ENCODE results near the gene GNG3. TPM values are rescaled to one million over a fixed set of nuclear protein-coding genes. Genes with fewer than 3 reads are reported as not detected.

GNG3 gene
- total and polyA plus RNA-seq, 2 of the 8 experiments (the other 6 are each of a cell fraction or from before 2014, with no cell fraction given): 4.9 to 12.1 TPM

DNA sequence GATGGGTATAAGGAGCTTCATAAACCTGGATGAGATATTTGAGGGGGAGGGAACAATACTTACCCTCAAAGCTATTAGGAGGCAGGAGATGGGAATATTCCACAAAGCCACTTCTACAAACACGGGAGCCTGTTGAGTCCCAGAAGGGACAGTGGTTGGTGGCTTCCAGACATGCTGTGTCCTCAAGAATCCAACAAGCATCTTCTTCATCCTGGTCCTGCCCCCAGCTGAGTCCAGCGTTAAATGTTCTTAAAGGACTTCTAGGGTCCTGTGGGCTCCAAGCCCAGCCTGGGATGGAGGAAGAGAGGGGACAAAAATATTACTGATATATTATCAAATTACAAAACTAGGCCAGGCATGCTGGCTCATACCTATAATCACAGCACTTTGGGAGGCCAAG is 40.0 kb upstream of the GNG3 start:
- Histone ChIP-seq H3K4me3 (ENCODE audit: extremely low read depth in 1 of 4, insufficient read depth in 2 of 4, low read depth in 3 of 4, low read length in 4 of 4) (peak overlapping the region in 1 of 4 experiments; percentile 94; a peak in 2 of 8 replicates), H3K18ac (ENCODE audit: extremely low read depth, low read length) (no peak overlapping the region; the same call in 1 of the 2 replicates), H4K8ac (ENCODE audit: extremely low read depth, insufficient read depth, low read length) (no peak overlapping the region), H3K14ac (ENCODE audit: insufficient read length) (no peak overlapping the region), H3K4me1 (replicated peaks in 1 of 4; ENCODE audit: control insufficient read depth in 3 of 4, insufficient read depth in 4 of 4, low read length in 3 of 4) (peaks cover 4 to 11% (median 8%) of the 10 kb centered on the region in 4 experiments), H4K91ac (replicated peaks; ENCODE audit: insufficient read length, low read length) (no peak overlapping the region), H2BK15ac (ENCODE audit: low read length) (no peak overlapping the region), H2AFZ (ENCODE audit: low read length) (no peak overlapping the region), H3K27ac (ENCODE audit: low read depth, low read length) (no peak overlapping the region), H2BK5ac (ENCODE audit: low read depth, low read length) (0 out of 2 replicates have a peak overlapping the region, but pooled peaks have one; percentile 1), H4K5ac (ENCODE audit: insufficient read length, low read depth, low read length) (no peak overlapping the region), H2AK5ac (ENCODE audit: low read depth, low read length) (no peak overlapping the region), H3K79me2 (ENCODE audit: control insufficient read depth in 1 of 2, insufficient read depth in 2 of 2, low read length in 2 of 2) (peaks cover 7 to 33% of the 10 kb centered on the region in 2 experiments; a peak in 3 of 4 replicates), H3K23me2 (ENCODE audit: low read depth, low read length) (peaks cover 23% of the 10 kb centered on the region), H3K23ac (ENCODE audit: insufficient read length) (no peak overlapping the region), H2BK12ac (ENCODE audit: low read depth, low read length) (no peak overlapping the region), H3K36me3 (ENCODE audit: control insufficient read depth in 2 of 4, insufficient read depth in 4 of 4, low read length in 3 of 4) (peaks cover 7 to 26% (median 15%) of the 10 kb centered on the region in 4 experiments), H3K56ac (replicated peaks; ENCODE audit: insufficient read length, low read depth, low read length) (no peak overlapping the region), H2BK20ac (ENCODE audit: low read length) (no peak overlapping the region), H3K79me1 (ENCODE audit: low read depth, low read length) (peaks cover 5% of the 10 kb centered on the region), H3K9me3 (ENCODE audit: insufficient read depth in 2 of 2, low read depth in 1 of 2, low read length in 1 of 2) (no peaks in the 10 kb centered on the region), H4K20me1 (replicated peaks in 1 of 2; ENCODE audit: control insufficient read depth in 1 of 2, insufficient read depth in 2 of 2, low read length in 2 of 2) (peaks cover 3 to 6% of the 10 kb centered on the region in 2 experiments), H3K4ac (replicated peaks; ENCODE audit: insufficient read length, low read depth, low read length) (no peak overlapping the region), H2BK120ac (replicated peaks; ENCODE audit: low read depth, low read length) (no peak overlapping the region), H3K9ac (replicated peaks in 1 of 4; ENCODE audit: extremely low read depth in 1 of 4, low read depth in 3 of 4, low read length in 3 of 4) (no peak overlapping the region), H3K4me2 (ENCODE audit: insufficient read depth in 1 of 2, low read depth in 2 of 2, low read length in 2 of 2) (peak overlapping the region in 1 of 2 experiments; percentile 77; a peak in 2 of 4 replicates), H3K27me3 (replicated peaks in 1 of 4; ENCODE audit: control insufficient read depth in 3 of 4, extremely low read depth in 1 of 4, insufficient read depth in 3 of 4, low read length in 3 of 4) (no peaks in the 10 kb centered on the region)
- DNase-seq (ENCODE audit: low read depth in 1 of 2, low spot score in 2 of 2) (no peak), FAIRE-seq (no peak)
- ChIA-PET POLR2A (ENCODE audit: partially characterized antibody) (interaction anchor here (0.6 to 61.4 kb wide), 19 partner anchors 7 to 249 kb away, joined by 3 to 2041 read pairs (median 5); partner anchors contain the start of genes B3GAT3, BSCL2, C11orf98 and CSKMT), CTCF (ENCODE audit: partially characterized antibody) (interaction anchor here (0.6 to 2.5 kb wide), 13 partner anchors 13 to 275 kb away, joined by 3 to 13 read pairs (median 4); partner anchors contain the start of genes LRRN4CL and TEX54)
- TF ChIP-seq BRCA1 (IDR thresholded peaks at IDR 0.05; ENCODE audit: low read depth, low read length): no peak
- TF ChIP-seq POLR2AphosphoS5 (IDR thresholded peaks at IDR 0.05; ENCODE audit: low read depth, low read length): peak; percentile 59; the same call in 1 of the 2 replicates
- peak in 1 of 2 experiments; percentile 43; a peak in 1 of 3 replicates for TF ChIP-seq POLR2A (IDR thresholded peaks at IDR 0.05; ENCODE audit: control extremely low read depth in 1 of 2, low read depth in 2 of 2, low read length in 2 of 2)
- WGBS, 2 experiments (ENCODE audit: extremely low coverage in 1 of 2, insufficient coverage in 1 of 2, insufficient read length in 1 of 2, insufficient replicate concordance in 2 of 2, low coverage in 1 of 2, low lambda C conversion rate in 2 of 2, missing lambda C conversion rate in 1 of 2): 95% methylated on average over 2 of the region's 2 CpGs; no CpG with 5 or more reads in 1 of the 2 experiments
